Measurements from ENCODE around the gene MTSS2. TPM values are rescaled to one million over a fixed set of nuclear protein-coding genes. Genes with fewer than 3 reads are reported as not detected.

Gene MTSS2
- total RNA-seq, 1 experiment from 2014 or later: 18.7 TPM

DNA sequence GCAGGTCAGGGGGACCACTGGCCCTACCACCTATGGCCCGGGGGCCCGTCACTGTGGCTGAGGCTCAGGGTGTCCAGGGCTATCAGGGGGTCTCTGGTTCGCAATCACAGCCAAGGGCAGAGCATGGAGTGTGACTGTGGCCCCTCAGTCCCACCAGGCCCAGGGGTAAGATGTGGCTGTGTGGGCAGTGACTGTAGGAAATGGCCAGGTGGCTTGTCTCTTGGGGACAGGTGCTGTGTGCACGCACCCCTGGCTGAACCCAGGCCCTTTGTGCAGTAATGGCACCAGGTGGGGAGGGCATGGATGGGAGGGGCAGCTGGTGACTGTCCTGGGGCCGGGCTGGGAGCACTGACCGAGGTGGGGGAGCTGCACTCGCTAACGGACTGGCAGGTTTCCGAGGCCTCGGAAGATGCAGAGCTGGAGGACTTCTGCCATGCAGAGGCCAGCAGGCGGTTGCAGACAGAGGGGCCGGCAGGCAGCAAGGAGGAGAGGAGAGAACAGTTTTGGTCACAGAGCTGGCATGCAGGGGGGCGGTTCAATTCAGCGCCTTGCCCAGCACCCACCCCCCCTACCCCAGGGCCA, 20.6 kb downstream of the MTSS2 start:
- H3K79me2 ChIP-seq (ENCODE audit: low read length): no peaks in the 10 kb centered on the region
- no peaks in the 10 kb centered on the region for H3K9me2 ChIP-seq (replicated peaks; ENCODE audit: low read length)
- no peak overlapping the region for H2AFZ ChIP-seq (ENCODE audit: low read length)
- H3K9me3 ChIP-seq (ENCODE audit: low read length): no peaks in the 10 kb centered on the region
- BruUV-seq (replicated peaks): no TSS peak
- TF ChIP-seq, protein P1, sequence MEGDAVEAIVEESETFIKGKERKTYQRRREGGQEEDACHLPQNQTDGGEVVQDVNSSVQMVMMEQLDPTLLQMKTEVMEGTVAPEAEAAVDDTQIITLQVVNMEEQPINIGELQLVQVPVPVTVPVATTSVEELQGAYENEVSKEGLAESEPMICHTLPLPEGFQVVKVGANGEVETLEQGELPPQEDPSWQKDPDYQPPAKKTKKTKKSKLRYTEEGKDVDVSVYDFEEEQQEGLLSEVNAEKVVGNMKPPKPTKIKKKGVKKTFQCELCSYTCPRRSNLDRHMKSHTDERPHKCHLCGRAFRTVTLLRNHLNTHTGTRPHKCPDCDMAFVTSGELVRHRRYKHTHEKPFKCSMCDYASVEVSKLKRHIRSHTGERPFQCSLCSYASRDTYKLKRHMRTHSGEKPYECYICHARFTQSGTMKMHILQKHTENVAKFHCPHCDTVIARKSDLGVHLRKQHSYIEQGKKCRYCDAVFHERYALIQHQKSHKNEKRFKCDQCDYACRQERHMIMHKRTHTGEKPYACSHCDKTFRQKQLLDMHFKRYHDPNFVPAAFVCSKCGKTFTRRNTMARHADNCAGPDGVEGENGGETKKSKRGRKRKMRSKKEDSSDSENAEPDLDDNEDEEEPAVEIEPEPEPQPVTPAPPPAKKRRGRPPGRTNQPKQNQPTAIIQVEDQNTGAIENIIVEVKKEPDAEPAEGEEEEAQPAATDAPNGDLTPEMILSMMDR (conservative IDR thresholded peaks at IDR 0.05; ENCODE audit: low read depth, low read length): no peak
- no peak overlapping the region for H3K4me2 ChIP-seq (ENCODE audit: low read length)
- no peak overlapping the region for H3K9ac ChIP-seq (ENCODE audit: low read length)
- no peak overlapping the region for H3K4me3 ChIP-seq (ENCODE audit: low read length)
- no peaks in the 10 kb centered on the region for H3F3A ChIP-seq (ENCODE audit: low read length, unreplicated experiment)
- no peak overlapping the region for H3K27ac ChIP-seq (ENCODE audit: low read length)
- POLR2A ChIA-PET (ENCODE audit: unreplicated experiment): no interaction called here
- H4K20me1 ChIP-seq (ENCODE audit: low read length): no peaks in the 10 kb centered on the region
- intact Hi-C loops (cut with micrococcal nuclease): no loop called here
- no peaks in the 10 kb centered on the region for H3K4me1 ChIP-seq (ENCODE audit: insufficient read depth, low read length)
- DNase-seq (no peak), ATAC-seq (no peak)
- peaks cover 5% of the 10 kb centered on the region for H3K36me3 ChIP-seq (ENCODE audit: low read depth, low read length)
- CTCF ChIA-PET: no interaction called here
- no peaks in the 10 kb centered on the region for H3K27me3 ChIP-seq (ENCODE audit: low read length)

DNA sequence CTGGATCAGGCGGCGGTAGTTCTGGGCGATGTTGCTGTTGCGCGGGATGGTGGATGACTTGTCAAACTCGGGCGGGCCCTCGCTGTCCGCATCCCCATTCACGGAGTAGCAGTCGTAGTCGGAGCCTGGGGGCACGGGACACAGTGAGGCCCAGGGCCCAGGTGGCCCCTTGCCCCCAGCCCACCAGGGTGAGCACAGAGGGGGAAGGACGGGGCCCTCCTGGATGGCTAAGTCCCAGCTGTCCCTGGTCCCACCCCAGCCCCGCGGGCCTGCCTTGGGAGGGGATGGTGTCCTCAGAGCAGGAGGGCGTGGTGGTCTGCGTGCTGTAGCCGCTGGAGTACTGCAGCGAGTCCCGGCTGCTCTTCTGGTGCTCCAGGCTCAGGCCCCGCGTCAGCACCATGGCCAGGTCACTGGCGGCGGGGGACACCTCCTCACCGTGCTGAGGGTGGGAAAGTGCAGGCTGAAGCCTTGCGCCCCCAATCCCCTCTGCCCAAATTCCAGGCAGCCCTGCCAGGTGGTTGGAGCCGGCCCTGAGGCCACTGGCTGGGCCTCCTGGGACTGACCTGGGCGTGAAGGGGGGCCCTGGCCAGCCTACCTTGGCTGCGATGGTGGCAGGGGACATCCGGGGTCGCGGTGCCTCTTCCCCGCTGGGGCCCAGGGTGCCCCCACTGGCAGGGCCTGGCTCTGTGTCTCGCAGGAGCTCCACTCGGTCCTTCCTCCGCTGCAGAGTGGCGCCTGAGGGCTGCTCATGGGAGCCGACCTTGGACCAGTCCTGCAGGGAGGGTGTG, 21.3 kb downstream of the MTSS2 start:
- Histone ChIP-seq H3K36me3 (ENCODE audit: low read depth, low read length) (peaks cover 3% of the 10 kb centered on the region; the same call in 1 of the 2 replicates), H3K27me3 (ENCODE audit: low read length) (no peaks in the 10 kb centered on the region), H4K20me1 (ENCODE audit: low read length) (no peaks in the 10 kb centered on the region), H3K4me2 (ENCODE audit: low read length) (no peak overlapping the region), H3K79me2 (ENCODE audit: low read length) (no peaks in the 10 kb centered on the region), H3K27ac (ENCODE audit: low read length) (no peak overlapping the region), H3K9me2 (replicated peaks; ENCODE audit: low read length) (no peaks in the 10 kb centered on the region), H3K9ac (ENCODE audit: low read length) (no peak overlapping the region), H3K9me3 (ENCODE audit: low read length) (no peaks in the 10 kb centered on the region), H2AFZ (ENCODE audit: low read length) (no peak overlapping the region), H3F3A (ENCODE audit: low read length, unreplicated experiment) (no peaks in the 10 kb centered on the region), H3K4me3 (ENCODE audit: low read length) (no peak overlapping the region), H3K4me1 (ENCODE audit: insufficient read depth, low read length) (no peaks in the 10 kb centered on the region)
- ATAC-seq (no peak), DNase-seq (no peak)
- ChIA-PET CTCF (no interaction called here), POLR2A (ENCODE audit: unreplicated experiment) (no interaction called here)
- no peak for TF ChIP-seq EZH2 (IDR thresholded peaks at IDR 0.05; ENCODE audit: low read length, unreplicated experiment)
- TF ChIP-seq, protein P1 (conservative IDR thresholded peaks at IDR 0.05; ENCODE audit: low read depth, low read length): no peak
- TF ChIP-seq EZH2phosphoT487 (IDR thresholded peaks at IDR 0.05; ENCODE audit: borderline replicate concordance, low read length): no peak
- BruUV-seq (replicated peaks): no TSS peak
- intact Hi-C loops (cut with micrococcal nuclease): no loop called here
